Stromal cell of bone marrow (primary cell): Measurements from ENCODE around the gene PODXL2.

Experiments used
- DNase-seq: peaks from one replicate; pipeline ENCODE4 v3.0.0-alpha.2; 2012; ENCODE audit warnings: low read depth

Gene PODXL2

DNA sequence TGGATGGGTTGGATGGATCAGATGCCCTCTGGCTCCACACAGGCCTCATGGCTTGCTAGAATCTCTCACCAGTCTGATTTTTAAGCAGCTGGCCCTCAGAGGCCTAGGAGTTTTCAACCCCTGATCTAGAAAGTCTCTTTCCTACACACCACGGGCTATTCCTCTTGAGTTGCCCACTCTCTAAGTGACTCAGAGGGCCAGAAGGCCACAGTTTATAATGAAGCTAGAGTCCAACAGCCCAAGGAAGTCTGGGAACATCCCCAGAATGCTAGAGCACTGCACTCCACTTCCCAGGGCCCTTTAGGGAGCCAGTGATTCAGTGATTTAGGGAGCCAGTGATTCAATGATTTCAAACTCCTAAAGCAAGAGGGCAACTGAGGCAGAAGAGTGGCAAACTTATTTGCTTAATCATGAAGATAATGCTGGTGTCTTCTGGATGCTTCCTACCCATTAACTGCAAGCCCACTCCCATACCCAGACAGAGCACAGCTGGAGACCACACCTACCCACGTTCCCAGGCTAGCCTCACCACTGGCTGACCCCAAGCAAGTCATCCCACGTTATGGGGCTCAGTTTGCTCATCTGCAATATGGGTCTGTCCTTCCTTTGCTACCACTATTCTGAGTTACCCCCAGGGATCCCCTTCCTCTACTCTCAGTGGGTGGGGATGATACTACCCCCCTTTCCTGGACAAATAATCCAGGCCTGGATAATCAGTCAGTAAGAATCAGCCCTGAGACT, 80.5 kb downstream of the PODXL2 start:
- DNase-seq: no peak

DNA sequence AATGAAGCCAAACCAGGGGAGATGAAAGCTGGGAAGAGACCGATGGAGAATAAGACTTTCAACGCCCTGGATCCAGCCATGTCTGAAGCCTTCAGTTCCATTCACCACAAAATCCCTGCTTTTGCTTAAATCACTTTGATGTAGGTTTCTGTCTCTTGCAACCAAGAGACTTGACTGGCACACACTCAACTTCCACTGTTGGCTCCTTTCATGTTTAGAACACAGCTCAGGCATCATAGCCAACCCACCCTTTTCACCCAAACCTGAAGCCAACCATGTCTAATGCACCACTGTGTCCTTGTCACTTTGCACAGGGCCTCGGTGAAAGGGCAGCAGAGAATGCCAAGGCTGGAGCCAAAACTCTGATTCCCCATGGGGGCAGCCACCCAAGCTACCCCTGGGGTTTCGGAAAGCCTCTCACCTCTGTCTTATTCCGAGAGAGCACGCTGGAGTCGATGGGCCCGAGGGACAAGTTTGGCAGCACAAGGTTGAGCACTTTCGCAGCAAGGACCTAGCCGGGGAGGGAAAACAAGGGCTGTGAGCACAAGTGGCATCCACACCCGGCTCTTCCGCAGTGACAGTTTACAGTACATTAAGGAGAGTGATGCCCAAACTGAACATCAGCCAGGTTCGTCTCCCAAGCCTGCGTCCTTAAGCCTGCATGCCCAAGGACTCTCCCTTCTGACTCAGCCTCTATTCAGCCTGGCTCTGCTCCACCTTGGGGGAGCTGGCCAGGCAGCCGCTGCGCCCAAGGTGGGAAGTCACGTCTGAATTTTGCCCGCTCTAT, 81.4 kb downstream of the PODXL2 start:
- DNase-seq: no peak

DNA sequence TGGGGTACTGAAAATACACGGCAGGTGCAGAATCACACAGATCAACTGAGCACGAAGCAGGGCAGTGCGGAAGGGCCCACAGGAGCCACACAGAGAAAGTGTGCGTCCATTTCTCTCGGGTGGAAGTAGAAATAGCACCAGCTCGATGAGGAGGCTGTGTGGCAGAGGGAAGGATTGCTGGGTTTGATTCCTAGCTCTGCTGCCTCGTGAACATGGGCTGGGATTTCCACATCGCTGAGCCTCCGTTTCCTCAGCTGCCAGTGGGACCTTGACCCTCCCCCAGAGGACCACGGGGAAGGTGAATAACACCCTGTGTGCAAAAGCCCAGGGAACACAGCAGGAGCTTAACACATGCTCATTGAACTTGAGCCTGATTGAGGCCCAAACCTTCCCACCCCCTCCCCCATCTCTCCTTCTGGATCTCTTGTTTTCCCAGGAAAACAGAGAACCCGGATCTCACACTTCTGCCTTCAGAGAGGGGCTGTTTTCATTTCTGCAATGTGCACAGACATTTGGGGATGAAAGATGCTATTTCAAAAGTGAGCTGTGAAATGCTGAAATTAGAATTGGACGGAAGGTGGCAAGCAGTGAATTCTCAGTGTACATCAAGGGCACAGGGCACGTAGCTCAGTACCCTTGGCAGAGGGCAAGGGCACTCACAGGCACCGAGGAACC, 82.2 kb downstream of the PODXL2 start:
- no peak for DNase-seq

DNA sequence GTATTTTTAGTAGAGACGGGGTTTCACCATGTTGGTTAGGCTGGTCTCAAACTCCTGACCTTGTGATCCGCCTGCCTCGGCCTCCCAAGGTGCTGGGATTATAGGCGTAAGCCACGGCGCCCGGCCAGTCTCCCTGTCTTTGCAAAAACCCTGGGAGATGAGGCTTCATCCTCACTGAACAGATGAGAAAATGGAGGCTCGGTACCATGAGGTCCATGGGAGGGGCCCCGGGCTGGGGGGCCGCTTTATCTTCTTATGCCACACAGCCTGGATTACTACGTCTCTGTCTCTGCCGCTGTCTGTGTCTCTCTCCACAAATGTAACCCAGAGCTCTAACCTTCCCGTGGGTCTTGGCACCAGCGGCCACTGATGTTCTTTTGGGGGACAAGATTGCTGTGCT, 82.9 kb downstream of the PODXL2 start:
- DNase-seq: no peak

DNA sequence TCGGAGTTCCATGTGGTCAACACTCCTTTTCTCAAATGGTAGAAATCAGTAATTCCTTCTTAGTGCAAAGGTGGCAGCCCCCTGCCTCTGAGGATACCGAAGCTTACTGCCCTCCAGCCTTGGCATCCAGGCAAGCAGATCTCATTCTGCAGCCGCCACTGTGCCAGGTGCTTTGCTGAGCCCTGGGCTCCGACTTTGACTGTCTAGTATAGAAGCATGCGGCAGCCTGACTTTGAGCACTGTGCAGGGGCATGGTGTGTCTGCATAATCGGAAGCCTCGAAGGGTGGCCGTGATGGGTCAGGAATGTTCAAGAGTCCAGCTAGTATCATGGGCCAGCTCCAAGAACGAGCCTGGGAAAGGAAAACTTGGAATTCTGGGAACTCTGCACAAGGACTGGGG, 83.5 kb downstream of the PODXL2 start:
- DNase-seq: no peak

DNA sequence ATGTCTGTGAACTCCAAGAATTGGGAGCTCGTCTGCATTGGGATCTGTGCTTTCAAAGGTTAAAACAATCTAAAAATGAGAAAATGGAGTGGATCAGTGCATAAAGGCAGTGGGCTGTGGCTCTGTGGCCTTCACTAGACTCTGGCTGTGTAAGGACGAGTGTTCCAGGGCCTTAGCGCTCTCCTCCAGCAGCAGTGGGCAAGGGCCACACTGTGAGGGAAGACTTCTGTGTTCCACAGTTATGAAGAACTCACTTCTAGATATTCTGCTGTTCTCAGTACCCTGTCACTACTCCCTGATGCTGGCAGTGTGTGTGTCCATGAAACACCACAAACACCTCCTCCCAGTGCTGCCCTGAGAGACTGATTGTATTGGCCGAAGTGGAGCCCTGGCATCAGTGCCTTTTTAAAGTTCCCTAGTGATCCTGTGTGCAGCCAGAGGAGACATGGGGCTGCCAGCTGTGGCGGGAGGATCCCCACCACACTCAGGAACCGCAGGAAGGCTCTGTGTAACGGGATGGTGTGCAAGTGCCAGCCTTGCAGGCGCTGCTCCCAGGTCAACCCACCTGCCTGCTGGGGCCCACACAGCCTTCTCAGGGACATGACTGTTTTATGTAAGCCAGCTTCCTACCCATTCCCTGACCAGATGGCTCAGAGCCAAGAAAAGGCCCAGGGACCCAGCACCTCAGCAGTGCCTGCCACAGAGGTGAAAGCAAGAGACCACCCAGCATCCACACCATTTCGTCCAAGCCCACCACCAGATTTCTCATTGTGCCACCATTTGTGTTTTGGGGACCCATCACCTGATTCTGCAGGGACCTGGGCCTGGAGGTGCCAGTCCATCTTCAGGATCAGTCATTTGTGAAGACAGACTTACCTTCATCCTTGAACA, 84.1 kb downstream of the PODXL2 start:
- no peak for DNase-seq

DNA sequence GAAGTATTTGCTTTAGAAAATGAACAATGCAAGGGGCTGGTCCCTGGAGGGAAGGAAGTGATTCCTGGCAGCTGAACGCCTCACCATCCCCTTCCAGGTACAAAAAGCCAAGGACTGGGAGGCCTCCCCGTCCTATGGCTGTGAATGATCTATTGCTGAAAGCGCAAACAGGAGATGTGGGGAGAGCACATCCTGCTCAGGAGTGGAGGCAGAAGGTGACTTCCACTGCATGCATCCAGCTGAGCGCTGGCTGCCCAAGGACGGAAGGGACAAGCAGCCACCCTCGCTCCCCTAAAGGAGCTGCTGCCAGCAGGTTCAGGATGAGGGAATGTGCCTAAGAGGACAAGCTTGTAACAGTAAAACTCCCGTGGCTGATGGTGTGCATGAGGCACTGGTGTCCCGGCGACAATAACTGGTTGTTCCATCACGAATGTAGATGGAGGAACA, 85.2 kb downstream of the PODXL2 start:
- no peak for DNase-seq

DNA sequence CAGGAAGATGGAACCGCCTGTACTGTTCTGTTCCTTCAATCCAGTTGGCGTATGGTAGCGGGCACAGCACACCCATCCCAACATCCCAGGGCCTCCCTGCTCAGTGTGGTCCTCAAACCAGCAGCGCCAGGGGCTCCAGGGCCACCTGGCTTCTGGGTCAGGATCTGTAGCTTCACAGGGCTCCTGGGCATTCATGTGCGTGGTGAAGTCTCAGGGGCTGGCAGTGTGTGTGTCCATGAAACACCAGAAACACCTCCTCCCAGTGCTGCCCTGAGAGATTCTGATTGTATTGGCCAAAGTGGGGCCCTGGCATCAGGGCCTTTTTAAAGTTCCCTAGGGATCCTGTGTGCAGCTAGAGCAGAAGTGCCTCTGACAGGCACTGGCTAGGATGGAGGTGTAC, 85.9 kb downstream of the PODXL2 start:
- no peak for DNase-seq

DNA sequence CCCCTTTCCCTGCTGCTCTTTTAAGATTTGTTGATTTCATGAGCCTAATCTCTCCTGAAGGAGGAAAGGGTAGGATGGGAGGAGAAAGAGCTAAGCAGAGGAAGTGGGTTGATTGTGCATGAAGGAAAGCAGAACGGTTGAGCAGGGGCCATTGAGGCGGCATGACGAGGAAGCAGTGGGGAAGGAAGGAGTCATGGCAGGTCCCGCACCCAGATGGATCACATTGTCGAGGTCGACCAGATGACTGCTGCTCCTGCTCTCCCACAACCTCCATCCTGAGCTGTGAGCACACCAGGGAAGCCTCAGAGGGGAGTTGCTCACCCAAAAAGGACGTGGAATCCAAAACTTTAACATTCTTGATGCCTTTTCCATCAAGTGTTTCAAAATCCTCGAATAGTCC, 86.5 kb downstream of the PODXL2 start:
- DNase-seq: no peak

DNA sequence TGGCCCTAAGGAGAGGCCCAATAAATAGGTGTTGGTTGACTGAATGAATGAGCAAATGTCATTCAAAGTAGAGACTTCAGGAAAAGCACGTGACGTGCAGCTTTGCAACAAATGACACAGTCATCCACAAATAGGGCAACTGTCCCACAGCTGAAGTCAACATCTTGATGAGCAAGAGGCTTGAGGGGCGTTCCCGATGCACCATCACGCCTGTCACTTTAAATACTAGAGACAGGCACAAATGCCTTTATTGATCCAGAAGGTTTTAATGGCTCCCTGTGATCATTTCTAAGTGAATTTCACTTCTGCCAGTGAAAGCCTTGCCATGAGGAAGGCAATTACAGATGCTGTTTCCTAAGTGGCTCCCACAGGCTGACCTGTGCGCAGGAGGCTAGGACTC, 87.4 kb downstream of the PODXL2 start:
- DNase-seq: no peak

DNA sequence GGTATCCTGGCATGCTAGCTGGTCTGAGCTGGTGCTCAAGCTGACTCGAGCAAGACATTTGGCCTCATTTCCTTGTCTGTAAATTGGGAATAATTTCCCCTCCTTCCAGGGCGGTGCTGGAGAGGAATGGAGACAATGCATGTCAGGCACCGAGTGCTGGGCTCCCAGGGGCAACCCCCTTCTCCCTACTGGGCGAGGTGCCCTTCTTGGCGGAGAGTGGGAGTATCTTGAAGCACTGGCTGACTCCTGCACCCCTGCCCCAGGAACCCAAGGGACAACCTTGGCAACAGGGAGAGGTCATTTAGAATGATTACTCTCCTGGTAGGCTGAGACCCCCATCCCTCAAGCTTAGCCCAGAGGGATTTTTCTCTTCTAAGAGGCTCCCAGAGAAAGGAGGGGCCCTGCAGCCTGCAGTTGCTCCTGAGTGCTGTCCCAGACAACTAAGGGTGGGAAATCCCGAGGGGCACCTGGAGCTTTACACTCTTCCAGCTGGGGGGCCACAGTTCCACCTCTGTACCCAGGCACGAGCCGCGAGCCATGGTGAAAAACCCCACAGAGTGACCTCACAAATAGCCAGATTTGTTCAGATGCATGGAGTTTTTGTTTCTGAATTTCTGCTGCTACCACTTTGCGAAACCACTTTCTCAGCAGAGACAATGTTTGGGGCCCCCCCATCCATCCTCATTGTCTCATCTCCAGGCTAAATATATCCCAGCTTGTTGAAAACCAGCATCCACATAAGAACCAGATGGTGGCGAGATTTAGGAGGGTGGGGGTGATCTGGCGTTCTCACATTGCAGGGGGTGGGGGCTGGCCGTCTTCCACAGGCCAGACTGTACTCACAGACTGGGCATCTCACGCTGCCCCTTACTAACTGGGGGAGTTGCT, 88.6 kb downstream of the PODXL2 start:
- no peak for DNase-seq

DNA sequence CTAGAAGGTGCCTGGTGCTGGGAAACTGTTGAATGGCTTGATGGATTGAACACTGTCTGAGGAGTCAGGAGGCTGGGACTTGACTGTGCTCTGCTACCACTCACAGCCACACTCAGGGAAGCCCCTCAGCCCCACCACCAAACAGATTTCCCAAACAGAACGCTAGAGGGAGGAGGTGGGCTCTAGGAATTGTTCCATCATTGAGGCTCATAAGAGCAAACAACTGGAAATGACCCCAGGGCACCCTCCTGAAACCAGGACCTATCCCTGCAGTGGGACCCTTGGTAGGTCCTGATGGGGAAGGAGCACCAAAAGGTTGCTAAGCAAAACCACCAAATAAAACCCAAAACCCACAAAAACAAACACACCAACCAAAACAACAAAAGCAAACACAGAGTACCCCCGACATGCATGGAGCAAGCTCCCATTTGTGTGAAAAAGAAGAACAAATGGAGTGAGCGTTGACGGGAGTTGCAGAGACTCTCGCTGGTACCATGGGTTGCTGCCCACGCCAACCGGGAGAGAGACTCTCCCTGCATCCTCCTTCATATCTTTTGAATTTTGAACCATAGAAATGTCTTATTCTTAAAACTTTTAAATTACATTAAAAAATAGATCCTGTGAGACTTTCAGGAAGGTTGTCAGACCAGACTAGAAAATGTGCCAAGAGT, 89.4 kb downstream of the PODXL2 start:
- DNase-seq: no peak

DNA sequence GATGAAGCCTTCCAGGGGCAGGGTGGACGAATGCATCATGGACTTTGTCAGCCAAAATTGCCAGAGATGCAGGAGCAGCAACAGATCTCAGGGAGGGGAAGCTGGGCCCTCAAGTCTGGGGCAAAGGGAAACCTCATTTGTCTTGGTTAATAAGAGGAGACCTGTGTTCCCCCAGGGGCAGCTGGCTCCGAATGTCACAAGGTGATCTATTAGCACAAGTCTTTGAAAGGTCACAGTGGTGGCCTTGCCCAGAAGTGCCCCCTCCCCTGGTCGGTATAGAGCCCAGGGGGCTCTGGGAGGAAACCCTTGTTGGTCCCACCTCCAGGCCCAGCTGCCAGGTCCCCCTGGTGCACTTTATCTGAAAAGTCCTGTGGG, 89.9 kb downstream of the PODXL2 start:
- DNase-seq: no peak

DNA sequence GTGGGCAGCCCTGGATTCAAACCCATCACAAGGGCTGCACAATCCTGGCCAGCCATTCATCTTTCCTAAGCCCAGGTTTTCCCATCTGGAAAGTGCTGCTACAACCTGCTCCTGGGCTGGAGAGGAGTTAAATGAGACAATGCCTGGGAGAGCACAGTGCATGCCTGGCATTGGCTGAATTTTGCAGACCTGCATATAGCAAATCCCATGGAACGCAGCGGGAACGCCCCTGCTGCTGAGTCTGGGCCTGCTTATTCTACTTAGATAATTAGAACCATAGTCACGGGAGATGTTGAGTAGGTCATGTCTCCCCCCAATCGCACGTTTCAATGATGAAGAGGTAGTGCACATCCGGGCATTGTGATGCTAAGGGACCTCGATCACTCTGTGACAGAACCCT, 90.4 kb downstream of the PODXL2 start:
- DNase-seq: no peak

DNA sequence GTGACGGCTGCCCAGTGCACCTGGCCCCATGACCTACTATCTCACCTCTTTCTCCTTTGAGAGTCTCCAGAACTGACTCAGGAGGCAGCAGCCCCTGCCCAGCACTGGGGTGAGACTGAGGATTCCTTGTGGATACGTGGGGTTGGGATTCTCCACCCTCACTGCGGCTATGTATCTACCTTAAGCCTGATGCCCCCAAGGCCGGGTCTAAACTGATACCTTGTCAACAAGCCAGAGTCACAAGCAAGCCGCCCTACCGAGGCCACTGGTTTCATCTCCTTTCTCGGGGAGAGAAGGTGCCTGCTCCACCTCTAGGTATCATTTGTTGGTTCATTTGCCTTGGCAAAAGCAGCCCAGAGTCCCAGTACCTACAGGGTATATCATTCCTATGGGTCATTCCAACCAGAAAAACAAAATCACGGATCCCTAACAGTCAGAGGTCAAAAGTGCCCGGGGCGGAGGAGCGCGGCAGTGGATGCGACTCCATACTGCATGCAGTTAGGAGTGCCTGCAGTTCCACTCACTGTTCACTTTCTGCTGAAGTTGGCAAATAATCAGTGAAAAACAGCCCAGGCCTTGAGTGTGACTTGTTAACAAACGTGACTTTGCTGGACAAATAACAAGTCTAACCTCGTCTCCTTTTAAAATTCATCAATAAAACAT, 91.3 kb downstream of the PODXL2 start:
- no peak for DNase-seq

DNA sequence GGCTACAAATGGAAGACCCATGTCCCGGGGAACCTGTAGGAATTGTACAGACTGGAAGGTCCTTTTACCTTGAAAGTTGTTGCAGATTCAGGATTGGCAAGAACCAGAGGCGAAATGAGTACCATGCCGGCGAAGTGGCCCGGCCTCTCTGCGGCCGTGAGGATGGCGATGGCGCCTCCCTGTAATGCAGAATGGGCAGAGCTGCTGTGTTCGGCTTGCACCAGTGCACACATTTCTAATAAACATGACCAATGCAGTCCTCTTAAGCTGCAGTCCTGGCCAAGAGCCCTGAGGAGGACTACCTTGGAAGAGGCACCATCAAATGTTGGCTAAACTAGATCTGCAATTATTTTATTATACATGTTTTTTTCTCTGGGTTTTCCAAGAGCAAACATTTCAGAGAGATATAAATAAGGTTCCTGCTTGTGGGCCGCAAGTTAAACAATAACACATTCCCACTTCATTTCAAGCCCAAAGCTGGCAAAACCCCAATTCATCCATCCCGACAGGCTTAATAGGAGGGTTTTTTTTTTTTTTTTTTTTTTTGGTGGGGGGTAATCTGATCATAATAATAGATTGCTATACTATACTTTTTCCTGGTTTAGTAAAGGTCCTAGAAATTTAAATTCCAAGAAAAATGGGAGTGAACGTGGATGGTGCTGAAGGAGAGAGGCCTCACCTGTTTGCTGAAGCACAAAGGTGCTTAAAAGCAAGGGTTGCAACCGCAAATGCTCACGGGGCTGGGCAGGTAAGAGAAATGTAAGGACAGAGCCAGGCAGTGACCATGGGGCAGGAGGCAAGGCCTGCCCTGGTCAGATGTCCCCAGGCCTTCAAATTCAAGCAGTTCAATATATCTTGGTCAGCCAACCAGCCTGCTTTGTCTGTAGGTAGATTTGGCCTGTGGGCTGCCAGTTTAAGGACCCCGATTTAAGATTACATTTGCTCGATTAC, 92.3 kb downstream of the PODXL2 start:
- no peak for DNase-seq

DNA sequence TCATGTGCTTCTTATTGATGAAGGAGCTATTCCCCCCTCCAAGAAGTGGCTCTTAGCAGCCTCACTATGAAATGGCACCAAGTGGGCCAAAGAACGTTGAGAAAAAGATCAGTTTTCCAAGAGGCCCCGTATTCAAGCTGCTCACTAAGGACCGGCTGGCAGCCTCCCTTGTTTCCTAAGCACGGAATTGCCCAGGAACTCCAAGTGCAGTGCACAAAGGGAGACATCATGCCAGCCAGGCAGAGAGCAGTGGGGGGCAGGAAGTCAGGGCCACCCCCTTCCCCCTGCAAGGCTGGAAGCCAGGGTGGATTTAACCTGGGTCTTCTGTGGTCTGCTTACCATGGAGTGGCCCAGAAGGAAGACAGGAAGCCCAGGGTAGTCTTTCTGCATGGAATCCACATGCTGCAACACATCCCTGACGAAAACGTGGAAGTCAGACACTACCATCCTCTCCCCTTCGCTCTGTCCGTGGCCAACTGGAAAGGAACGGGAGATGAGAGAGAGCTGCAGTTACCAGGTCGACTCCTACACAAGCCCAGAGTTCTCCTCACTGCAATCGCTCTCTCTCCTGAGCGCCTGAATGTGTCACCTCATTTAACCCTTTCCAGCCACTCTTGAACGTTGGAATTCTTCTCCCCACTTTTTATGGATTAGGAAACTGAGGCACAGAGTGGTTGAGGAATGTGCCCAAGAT, 93.3 kb downstream of the PODXL2 start:
- DNase-seq: no peak
